Peyer's patch (tissue), 4 donors: ENCODE data around the gene ZNF74. TPM values are rescaled to one million over a fixed set of nuclear protein-coding genes. Genes with fewer than 3 reads are reported as not detected.
"Not testable (repeated sequence)": the region's sequence is repeated elsewhere in the genome, so short reads cannot be mapped to it uniquely, and the experiment has no call there.

Experiments used
- DNase-seq, 3 donors: peaks; one replicate each; pipeline ENCODE4 v3.0.0-alpha.2; 2017 to 2019
- H3K27ac ChIP-seq, 4 donors: fragments of 200-600 bp; sonication (generic); one replicate each; pipeline ENCODE4 v1.5.1; 2016 to 2019
- H3K27me3 ChIP-seq, 2 donors: fragments of 200-600 bp; sonication (generic); one replicate each; pipeline ENCODE4 v1.5.1; 2019
- H3K36me3 ChIP-seq, 3 donors: fragments of 200-600 bp; sonication (generic); one replicate each; pipeline ENCODE4 v1.5.1; 2016 to 2019
- H3K4me1 ChIP-seq, 4 donors: fragments of 200-600 bp; sonication (generic); one replicate each; pipeline ENCODE4 v1.5.1; 2016 to 2019
- H3K4me3 ChIP-seq, 4 donors: fragments of 200-600 bp; sonication (generic); 1 replicate in 3 of 4; 2 replicates in 1 of 4; pipeline ENCODE4 v1.5.1; 2016 to 2019; ENCODE audit warnings: mild to moderate bottlenecking in 1 of 4
- H3K9me3 ChIP-seq, 4 donors: fragments of 200-600 bp; sonication (generic); one replicate each; pipeline ENCODE4 v1.5.1; 2016 to 2019; ENCODE audit warnings: mild to moderate bottlenecking in 1 of 4
- CTCF ChIP-seq, 6 experiments: fragments of 450-650 bp in 4 of 6; fragments of 200-600 bp in 2 of 6; sonication (generic) in 1 of 6; IDR thresholded peaks; one replicate each; pipeline ENCODE4 v1.5.1; 2017 to 2019; ENCODE audit warnings: antibody characterized with exemption in 6 of 6, mild to moderate bottlenecking in 3 of 6, moderate library complexity in 1 of 6
- POLR2A ChIP-seq, 2 donors: fragments of 450-650 bp; IDR thresholded peaks; one replicate each; pipeline ENCODE4 v1.5.1; 2017; ENCODE audit warnings: antibody characterized with exemption in 2 of 2, mild to moderate bottlenecking in 2 of 2, moderate library complexity in 2 of 2
- total RNA-seq, 4 donors: library from RNA; depleted of rRNA; stranded (reverse); fragments of >200 nt; gene quantifications; one replicate each; pipeline ENCODE4 v1.1.0, GENCODE V29; 2016

Gene ZNF74
- total RNA-seq, 4 donors from 2014 or later: 2.1 to 12.0 (median 9.3) TPM

DNA sequence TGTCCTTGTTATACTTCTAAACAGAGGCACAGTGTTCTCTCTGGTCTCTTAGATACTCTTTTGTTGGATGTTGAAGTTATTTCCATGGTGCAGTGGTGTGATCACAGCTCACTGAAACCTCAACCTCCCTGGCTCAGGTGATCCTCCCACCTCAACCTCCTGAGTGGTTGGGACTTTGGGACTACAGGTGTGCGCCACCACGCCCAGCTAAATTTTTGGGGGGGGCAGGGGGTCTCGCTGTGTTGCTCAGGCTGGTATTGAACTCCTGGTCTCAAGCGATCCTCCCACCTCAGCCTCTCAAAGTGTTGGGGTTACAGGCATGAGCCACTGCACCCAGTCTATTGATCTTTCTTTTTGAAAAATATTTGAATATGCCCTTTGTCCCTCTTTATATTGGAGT is 14.9 kb downstream of the ZNF74 start:
- no peak for TF ChIP-seq CTCF (IDR thresholded peaks at IDR 0.05)
- no peak for TF ChIP-seq POLR2A (IDR thresholded peaks at IDR 0.05)
- no peaks in the 10 kb centered on the region for H3K4me1 ChIP-seq
- no peaks in the 10 kb centered on the region for H3K9me3 ChIP-seq
- peaks cover 0 to 26% (median 0%) of the 10 kb centered on the region in 3 donors for H3K36me3 ChIP-seq
- peak; percentile 6 to 24 (median 9) for DNase-seq
- no peak overlapping the region for H3K4me3 ChIP-seq
- no peak overlapping the region for H3K27ac ChIP-seq
- H3K27me3 ChIP-seq: no peaks in the 10 kb centered on the region

GRCh38 chr22:20409385-20409784 is 15.4 kb downstream of the ZNF74 start:
- H3K27me3 ChIP-seq, H3K4me1 ChIP-seq, H3K27ac ChIP-seq, H3K9me3 ChIP-seq, H3K4me3 ChIP-seq: not testable (repeated sequence)
- DNase-seq: peak in 1 of 3 donors; percentile 4
- H3K36me3 ChIP-seq: peaks cover 0 to 26% (median 0%) of the 10 kb centered on the region in 3 donors

DNA sequence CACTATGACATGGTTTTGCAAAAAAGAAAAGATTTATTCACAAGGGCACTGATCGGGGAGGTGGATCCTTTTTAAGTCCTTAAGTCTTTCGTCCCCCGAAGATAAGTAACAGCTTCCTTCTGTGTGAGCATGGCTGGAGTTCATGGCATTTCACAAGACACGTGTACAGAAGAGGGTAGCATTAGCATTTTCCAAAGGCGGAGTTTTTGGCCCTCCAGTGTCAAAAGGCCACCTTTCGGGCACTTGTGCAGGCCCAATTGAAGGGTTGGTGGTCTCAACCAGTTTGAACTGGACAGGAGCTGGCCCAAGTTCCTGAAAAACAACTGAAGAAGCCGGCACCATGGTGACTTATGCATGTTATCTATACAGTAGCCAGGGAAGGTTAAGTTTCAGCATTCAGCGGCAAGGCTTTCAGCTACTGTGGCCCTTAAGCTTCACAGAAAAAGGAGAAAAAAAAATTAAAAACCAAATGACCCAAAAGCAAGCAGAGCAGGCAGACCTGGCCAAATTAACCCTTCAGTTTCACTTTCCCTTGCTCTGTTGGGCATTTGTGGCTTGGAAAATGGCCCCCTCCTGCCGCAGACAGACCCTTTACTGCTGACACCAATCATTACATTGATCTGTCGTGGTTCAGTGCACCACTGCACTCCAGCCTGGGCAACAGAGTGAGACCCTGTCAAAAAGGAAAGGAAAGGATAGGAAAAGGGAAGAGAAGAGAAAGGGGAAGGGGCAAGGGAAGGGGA is 18.7 kb downstream of the ZNF74 start:
- Histone ChIP-seq H3K36me3 (peaks cover 0 to 2% (median 0%) of the 10 kb centered on the region in 3 donors), H3K27ac (no peak overlapping the region), H3K27me3 (no peaks in the 10 kb centered on the region), H3K4me1 (peaks cover 0 to under 1% (median 0%) of the 10 kb centered on the region in 4 donors), H3K9me3 (no peaks in the 10 kb centered on the region), H3K4me3 (no peak overlapping the region)
- DNase-seq: peak in 2 of 3 donors; percentile 5 to 9
- TF ChIP-seq CTCF (IDR thresholded peaks at IDR 0.05): no peak
- no peak for TF ChIP-seq POLR2A (IDR thresholded peaks at IDR 0.05)

DNA sequence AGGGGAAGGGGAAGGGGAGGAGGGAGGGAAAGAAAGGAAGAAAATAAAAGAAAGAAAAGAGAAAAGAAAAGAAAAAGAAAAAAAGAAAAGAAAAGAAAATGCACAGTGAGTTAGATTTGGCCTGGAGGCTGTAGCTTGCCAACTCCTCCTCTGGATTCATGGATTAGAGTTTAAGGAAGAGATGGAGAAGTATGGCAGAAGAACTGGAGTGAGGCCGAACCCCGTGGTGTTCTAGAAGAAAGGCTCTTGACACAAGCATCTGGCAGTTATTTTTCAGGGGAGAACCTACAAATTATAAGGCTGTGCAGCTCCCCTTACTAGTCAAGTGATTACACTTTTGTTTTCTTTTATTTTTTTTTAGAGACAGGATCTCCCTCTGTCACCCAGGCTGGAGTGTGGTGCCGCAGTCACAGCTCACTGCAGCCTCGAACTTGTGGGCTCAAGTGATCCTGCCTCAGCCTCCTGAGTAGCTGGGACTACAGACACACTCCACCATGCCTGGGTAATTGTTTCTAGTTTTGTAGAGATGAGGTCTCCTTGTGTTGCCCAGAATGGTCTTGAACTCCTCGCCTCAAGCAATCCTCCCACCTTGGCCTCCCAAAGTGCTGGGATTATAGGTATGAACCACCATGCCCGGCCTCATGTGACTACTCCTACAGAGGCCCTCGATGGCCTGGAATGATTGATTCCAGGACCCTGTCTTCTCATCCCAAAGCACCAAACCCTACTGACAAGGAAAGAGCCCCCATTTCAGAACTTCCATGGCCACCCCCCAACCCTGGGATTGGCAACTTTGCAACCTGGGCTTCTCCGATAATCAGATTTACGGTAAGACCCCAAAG is 19.5 kb downstream of the ZNF74 start:
- Histone ChIP-seq H3K36me3 (no peaks in the 10 kb centered on the region), H3K9me3 (no peaks in the 10 kb centered on the region), H3K27me3 (no peaks in the 10 kb centered on the region), H3K4me3 (no peak overlapping the region), H3K4me1 (peaks cover 0 to 5% (median 2%) of the 10 kb centered on the region in 4 donors), H3K27ac (no peak overlapping the region)
- TF ChIP-seq CTCF (IDR thresholded peaks at IDR 0.05) (no peak), POLR2A (IDR thresholded peaks at IDR 0.05) (no peak)
- DNase-seq: peak in 2 of 3 donors; percentile 1 to 4

GRCh38 chr22:20414059-20414440 is 20.1 kb downstream of the ZNF74 start:
- no peak overlapping the region for H3K27ac ChIP-seq
- no peaks in the 10 kb centered on the region for H3K36me3 ChIP-seq
- peak in 1 of 3 donors; percentile 11 for DNase-seq
- peaks cover 0 to 5% (median 3%) of the 10 kb centered on the region in 4 donors for H3K4me1 ChIP-seq
- no peaks in the 10 kb centered on the region for H3K27me3 ChIP-seq
- H3K4me3 ChIP-seq: no peak overlapping the region
- TF ChIP-seq CTCF (IDR thresholded peaks at IDR 0.05) (no peak), POLR2A (IDR thresholded peaks at IDR 0.05) (no peak)
- no peaks in the 10 kb centered on the region for H3K9me3 ChIP-seq

- TF ChIP-seq CTCF (IDR thresholded peaks at IDR 0.05): no peak
- no peak for TF ChIP-seq POLR2A (IDR thresholded peaks at IDR 0.05)
- no peaks in the 10 kb centered on the region for H3K9me3 ChIP-seq
Measured at GRCh38 chr22:20414450-20414849, 20.5 kb downstream of the ZNF74 start.

DNA sequence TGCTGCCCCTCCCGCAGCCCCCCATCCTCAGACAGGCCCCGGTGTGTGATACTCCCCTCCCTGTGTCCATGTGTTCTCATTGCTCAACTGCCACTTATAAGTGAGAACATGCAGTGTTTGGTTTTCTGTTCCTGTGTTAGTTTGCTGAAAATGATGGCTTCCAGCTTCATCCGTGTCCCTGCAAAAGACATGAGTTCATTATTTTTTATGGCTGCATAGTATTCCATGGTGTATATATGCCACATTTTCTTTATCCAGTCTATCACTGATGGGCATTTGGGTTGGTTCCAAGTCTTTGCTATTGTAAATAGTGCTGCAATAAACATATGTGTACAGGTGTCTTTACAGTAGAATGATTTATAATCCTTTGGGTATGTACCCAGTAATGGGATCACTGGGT is 21.3 kb downstream of the ZNF74 start:
- not testable (repeated sequence) for DNase-seq, H3K4me1 ChIP-seq, H3K36me3 ChIP-seq, H3K27ac ChIP-seq, H3K27me3 ChIP-seq, H3K4me3 ChIP-seq, H3K9me3 ChIP-seq

More at GRCh38 chr22:20414450-20414849, 20.5 kb downstream of the ZNF74 start:
- Histone ChIP-seq H3K36me3 (no peaks in the 10 kb centered on the region), H3K4me3 (no peak overlapping the region), H3K27ac (no peak overlapping the region), H3K4me1 (peaks cover 0 to 5% (median 3%) of the 10 kb centered on the region in 4 donors), H3K27me3 (no peaks in the 10 kb centered on the region)
- DNase-seq: peak in 1 of 3 donors; percentile 1

GRCh38 chr22:20415699-20416098 is 21.7 kb downstream of the ZNF74 start:
- H3K27me3 ChIP-seq, DNase-seq, H3K4me3 ChIP-seq: not testable (repeated sequence)

More at GRCh38 chr22:20415699-20416098, 21.7 kb downstream of the ZNF74 start:
- H3K4me1 ChIP-seq, H3K36me3 ChIP-seq, H3K9me3 ChIP-seq, H3K27ac ChIP-seq: not testable (repeated sequence)
